ENCODE data around the gene COPB1.

COPB1 gene

DNA sequence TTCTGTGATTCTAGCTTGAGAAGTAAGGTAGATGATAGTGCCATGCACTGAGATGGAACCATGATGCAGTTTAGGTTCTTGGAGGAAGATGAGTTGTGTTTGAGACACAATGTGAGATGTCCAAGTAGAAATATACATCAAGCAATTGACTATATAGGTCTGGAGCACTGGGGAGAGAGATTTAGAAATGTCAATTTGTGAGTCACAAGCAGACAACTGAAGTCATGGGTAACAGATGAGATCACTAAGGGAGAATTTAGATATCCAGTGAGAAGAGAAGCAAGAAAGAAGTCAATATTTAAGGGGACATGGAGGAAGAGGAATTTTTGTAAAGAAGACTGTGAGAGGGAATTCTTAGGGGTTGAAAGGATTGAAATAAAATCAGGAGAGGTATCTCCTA, 75.5 kb downstream of the COPB1 start:
- no peak for DNase-seq (ENCODE audit: low read depth)

GRCh38 chr11:14423633-14424032, 76.0 kb downstream of the COPB1 start:
- DNase-seq (ENCODE audit: low read depth): no peak

DNA sequence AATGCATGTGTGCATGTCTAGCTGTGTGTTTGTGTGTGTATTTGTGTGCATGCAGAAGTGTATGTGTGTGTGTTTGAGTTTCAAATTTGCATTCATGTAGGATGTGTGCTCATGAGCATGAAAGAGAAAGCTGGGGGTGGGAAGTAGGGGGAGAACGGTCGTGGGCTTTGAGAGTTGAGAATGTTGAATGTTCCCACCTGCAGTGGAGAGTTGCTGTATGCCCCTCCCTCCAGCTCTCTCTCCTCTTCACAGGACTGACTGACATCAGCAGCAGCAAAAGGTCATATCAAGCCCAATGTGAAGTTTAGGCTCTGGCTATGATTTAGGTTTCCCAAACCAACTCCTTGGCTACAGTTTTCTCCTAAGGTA, 76.8 kb downstream of the COPB1 start:
- DNase-seq (ENCODE audit: low read depth): no peak

DNA sequence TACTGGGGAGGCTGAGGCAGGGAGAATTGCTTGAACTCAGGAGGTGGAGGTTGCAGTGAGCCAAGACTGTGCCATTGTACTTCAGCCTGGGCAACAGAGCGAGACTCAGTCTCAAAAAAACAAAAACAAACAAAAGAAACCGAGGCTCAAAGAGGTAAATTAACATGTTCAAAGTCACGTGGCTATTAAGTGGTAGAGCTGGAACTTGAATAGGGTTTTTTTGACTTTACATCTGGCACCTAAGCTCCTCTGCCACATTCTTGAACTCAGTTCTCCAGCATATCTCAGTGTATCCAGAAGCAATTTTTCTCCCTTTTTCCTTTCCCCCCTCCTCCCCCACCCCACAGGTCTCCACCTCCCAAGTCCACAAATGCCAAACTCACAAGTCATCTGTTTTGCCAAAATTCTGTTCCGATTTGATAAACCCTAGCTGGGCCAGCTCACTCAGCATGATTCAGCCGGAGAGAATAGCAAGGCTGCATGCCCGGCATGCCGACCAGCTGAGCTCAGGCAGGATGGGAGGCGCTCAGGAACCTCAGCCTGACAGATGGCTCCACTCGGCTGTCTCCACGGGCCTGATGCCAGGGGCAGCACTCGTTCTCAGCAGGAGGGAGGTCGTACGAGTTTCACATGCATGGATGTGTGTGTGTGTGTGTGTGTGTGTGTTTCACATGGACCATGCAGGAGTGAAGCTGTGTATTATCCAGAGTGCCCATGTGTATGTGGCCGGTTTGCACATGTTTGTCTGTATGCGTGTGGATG, 77.4 kb downstream of the COPB1 start:
- DNase-seq (ENCODE audit: low read depth): no peak

- no peak for DNase-seq (ENCODE audit: low read depth)
Observed at GRCh38 chr11:14420223-14420622, 79.4 kb downstream of the COPB1 start.

GRCh38 chr11:14418801-14419417, 80.7 kb downstream of the COPB1 start:
- DNase-seq (ENCODE audit: low read depth): no peak

DNA sequence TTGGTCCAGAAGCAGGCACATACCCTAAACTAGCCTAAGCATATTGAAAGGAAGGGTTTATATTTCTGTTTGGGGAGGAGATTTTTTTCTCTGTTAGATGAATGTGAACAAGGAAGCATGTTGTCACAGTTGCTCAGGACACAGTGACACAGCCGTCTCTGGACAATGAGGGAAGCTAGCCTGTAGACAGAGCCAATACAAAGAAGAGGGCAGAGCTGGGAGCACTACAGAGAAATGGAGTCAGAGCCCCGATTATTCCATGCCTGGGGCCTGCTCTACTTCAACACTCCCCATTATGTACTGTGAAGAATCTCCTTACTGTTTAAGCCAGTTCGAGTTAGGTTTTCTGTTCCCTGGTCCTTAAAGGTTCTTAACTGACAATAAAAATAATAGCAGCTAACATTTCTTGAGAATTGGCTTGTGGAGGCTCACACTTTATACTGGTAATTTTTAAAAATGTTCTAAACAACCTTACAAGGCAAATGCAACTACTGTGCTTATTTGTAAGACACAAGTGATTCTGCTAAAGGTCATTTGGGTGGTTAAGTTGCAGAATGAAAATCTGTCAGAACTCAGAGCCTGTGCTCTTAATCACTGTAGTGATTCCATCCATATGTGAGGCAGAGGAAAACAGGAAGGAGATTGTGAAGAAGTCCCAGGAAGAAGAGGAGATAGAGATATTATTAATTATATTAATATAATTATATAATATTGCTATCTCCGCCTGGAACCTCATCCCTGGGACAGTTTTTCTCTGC, 81.8 kb downstream of the COPB1 start:
- DNase-seq (ENCODE audit: low read depth): no peak

GRCh38 chr11:14417186-14417585, 82.4 kb downstream of the COPB1 start:
- no peak for DNase-seq (ENCODE audit: low read depth)

- DNase-seq (ENCODE audit: low read depth): peak; percentile 58
Observed at GRCh38 chr11:14414470-14415461, 84.8 kb downstream of the COPB1 start.

GRCh38 chr11:14413307-14414069, 86.1 kb downstream of the COPB1 start:
- DNase-seq (ENCODE audit: low read depth): no peak

GRCh38 chr11:14411818-14412217, 87.8 kb downstream of the COPB1 start:
- DNase-seq (ENCODE audit: low read depth): no peak

DNA sequence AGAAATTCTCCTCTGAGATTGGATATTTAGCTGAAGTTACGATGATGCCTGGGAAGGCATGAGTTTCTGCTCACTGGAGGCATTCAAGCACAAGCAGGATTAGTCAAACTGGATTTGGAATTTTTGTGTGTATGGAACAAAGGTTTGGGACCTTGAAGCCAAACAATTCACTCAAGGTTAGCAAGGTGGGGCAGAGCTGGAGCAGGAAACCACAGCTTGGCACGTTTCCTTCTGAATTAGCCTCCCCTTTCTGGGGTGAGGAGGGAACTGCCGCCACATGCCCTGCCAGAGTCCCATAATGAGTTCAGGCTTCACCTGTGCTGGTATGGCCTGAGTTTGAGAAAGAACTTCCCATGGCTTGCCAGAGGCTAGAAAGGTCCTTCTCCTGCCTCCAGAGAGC, 89.7 kb downstream of the COPB1 start:
- no peak for DNase-seq (ENCODE audit: low read depth)

GRCh38 chr11:14408612-14409011, 91.0 kb downstream of the COPB1 start:
- no peak for DNase-seq (ENCODE audit: low read depth)
